Activated T-cell treated with anti-CD3 and anti-CD28 coated beads, Interleukin-2, amount 50 U/mL, for 1 hour (primary cell): ENCODE measurements around the gene TTC28.

ENCODE experiments used
- DNase-seq: peaks from one replicate; pipeline ENCODE4 v3.0.0-alpha.2; 2020

TTC28 gene

DNA sequence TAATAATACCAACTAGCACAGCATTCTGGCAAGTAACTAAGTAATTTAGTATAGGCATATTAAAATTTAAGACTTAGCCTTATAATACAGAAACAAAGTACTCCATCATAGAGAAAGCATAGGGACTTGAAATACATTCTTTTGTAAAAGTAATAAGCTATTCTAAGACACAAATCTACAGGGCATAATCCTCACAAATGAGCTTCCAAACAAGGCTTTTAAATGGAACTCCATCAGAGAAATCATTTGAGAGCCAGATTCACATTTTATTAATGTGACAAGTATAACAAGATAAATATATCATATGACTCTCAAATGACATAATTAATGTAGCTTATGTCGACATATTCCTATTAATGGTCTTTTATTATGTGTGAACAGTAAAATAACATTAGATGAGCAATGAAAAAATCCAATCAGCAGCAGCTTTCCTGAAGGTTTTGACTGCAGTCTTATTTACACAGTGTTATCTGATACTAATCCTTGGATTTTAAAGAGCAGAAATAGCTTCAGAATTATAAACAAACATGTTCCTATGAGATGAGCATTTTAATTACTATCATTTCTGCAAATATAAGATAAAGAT, 241.4 kb downstream of the TTC28 start:
- DNase-seq = no peak

DNA sequence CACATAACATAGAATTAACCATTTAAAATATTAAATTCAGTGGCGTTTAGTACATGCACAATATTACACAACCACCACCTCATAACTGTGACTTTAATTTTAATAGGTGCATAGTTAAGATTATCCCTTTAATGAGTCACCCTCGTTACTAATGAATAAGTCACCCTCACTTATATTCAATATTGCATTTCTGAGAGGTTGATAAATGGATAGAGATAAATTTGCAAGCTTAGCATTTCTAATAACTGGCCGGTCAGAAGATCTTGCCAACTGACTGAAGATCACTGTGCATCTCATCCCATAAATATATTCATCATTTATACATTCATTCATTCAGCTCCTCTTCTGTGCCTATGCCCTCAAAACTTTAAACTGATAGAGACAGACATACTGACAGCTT, 243.7 kb downstream of the TTC28 start:
- no peak for DNase-seq

DNA sequence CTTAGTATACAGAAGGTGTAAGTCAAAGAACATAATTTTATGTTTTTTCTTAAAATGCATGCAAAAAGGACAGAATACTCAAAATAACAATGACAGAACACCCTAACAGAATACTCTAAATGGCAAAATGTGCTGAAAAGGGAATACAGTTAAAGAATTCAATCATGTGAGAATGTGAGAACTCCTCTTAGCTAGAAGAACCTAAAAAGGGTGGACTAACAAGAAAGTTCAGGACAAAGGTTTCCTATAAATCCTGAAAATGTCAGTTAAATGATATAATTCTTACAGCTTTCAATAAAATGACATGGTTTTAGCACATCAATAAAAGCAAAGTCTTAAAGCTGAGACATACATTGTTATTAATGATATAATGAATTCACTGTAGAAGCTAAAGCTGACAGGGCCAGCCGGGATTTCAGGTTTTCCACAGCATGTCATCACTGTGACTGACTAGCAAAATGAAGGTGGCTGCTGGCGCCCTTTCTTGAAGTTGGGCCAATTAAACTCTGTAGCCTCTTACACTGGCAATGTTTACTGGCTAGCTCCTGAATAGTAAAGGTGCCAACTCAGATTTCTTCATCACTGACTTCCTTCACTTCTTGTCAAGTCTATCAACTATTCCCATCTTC, 244.4 kb downstream of the TTC28 start:
- no peak for DNase-seq

DNA sequence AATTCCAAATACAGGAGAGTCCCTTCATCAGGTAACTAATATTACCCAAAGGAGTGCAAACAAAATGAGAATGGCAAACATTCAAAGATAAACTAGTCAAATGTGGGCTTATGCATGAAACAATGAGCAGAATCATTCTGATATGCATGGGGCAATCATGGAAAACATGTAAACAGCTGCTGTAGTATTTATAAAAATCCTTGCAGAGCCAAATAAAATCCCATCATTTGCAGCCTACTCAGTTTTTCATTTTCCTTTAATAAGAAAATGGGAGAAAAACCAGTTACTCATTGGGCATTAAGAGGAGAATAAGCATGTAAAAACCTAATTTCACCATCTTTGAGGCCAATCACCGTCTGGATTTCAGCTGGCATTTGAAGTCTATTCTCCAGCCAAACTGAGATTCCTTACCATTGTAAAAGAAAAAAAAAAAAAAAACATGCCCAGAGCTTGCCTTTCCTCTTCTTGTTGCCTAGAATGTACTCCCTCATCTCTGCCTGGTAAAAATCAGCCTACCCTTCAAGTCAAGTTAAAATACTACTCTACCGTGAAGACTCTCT, 249.1 kb downstream of the TTC28 start:
- DNase-seq = no peak

DNA sequence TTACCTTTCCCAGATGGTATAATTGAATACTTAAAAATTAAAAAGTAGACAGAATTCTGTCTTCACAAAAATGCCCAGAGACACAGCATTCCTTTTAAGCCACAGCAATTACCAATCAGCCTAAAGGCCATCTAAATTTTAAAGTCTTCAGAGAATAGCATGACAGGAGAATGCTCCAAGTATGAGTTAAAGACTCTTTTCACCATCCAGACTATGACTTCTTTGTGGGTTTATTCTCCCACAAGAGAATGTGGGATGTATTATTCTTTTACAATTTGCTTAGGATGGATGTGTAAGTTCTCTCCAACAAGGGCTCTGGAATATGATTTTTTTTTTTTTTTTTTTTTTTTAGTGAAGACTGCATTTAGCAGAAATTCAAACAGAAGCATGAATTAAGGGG, 249.9 kb downstream of the TTC28 start:
- no peak for DNase-seq

DNA sequence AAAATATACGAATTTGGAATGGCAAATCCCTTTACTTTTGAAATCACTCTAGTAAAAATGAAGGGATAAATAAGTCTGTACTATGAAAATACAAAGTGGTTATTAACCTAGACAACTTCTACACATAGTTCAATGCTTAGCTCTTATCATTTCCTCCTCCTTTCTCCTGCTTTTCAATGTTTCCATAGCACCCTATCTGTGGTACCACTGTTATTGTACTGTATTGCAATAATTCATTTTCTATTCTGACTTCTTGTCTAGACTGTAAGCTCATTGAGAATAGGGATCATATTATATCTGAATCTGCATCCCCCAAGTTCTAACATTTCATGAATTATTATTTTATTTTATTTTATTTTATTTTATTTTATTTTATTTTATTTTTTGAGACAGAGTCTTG, 251.4 kb downstream of the TTC28 start:
- no peak for DNase-seq

DNA sequence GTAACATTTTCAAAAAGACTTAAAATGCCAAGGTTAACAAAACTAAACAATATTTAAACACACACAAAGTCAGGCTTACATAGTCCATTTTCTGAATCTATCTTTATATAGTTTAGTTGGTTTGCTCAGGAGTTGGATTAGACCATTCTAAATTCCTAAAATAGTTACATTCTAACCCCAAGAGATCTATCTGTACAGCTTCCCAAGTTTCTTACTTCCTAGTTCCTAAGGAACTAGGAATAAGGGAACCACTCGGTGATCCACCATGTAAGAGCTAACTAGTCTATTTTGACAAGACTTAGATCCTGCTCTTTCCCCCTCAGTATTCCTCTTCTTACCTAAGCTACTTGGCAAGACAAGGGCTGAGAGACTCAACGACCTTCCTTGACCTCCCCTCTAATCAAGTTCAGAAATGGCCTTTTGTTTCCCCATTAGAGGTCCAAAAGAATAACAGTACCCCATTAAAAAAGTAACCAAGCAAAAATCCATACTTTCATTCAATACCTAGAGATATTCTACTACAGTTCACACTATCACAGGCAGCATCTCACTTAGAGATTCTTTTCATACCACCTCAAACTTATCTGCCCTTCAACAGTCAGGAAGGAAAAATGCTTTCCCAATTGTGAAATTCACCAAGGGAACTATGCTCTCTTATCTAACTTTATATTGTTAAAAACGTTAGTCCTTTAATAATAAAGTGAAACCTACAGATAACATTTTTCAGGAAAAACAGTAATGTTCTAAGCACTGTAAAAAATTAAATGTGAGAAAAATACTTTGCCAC, 253.1 kb downstream of the TTC28 start:
- no peak for DNase-seq

DNA sequence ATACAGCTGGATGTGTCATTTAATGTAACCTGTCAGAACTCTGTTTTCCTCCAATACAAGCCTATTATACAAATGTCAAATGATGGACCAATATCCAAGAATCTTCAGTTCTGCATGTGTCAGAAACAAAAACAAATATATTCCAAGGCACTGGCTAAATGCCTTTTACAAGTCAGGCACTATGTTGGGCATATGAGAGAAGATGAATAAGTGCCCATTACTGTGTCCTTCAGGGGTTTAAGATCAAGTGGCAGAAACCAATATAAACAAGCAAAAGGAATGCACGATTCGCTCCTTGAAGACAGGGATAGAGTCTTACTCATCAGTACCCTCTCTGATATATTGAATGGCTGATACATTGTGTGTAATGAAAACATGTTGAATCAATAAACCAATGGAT, 254.4 kb downstream of the TTC28 start:
- DNase-seq = no peak

DNA sequence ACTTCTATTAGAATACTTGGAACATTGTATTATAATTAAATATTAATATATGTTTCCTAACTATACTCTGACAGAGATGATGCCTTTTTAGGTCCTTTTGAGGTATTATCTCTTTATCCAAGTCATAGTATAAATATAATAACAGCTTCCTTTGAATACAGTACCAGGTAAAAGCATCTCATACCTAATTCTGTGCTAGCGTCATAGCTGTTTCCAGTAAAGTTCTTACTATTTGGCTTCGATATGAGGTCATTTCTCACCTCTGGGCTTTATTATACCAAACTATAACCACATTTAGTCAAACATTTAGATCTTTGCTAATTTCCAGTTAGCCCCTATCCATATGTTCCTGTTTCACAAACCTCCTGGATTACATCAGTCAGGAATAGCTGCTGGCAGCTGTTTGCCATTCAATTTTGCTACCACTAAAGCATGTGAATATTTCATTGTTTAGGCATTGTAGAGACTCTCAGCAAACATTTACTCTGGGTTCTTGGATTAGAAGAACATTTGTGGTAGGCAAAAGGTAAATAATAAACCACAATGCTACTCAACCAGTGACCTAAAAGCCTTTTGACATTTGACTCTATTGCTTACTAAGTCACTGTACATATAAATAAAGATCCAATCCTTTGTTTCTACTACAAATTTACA, 255.1 kb downstream of the TTC28 start:
- no peak for DNase-seq

DNA sequence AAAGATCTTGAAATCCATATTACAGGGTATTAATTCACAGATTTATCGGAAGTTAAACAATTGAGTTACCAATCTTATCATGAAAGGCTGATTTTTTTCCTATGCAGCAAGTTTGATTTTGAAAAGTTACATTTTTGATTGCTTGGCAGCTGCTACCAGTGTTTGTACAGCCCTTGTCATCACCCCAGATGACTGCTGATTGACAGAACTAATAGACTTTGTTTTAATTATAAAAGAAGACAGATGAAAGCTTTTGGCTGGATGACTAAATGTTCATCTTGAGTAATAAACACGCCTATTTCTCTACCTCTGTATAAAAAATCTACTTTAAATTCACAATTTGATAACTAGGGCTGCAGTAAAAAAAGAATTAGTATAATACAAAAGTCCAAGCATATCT, 259.7 kb downstream of the TTC28 start:
- no peak for DNase-seq

DNA sequence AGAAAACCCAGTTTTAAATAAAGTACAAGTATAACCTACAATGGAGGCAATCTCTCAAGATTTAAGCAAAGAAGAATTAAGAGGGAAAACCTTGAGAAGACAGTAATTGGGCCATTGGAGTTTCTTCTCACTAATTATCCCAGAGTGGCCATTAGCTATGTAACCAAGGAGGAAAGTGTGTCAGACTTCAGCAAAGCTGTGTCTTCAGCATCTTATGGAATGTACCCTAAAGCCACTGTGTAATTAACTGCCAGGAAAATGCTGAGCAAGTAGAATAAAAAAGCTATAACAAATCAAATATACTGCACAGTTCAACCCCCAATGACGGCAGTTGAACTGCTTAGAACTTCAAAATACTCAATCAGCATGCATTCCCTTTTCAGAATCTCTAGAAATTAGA, 261.6 kb downstream of the TTC28 start:
- no peak for DNase-seq

DNA sequence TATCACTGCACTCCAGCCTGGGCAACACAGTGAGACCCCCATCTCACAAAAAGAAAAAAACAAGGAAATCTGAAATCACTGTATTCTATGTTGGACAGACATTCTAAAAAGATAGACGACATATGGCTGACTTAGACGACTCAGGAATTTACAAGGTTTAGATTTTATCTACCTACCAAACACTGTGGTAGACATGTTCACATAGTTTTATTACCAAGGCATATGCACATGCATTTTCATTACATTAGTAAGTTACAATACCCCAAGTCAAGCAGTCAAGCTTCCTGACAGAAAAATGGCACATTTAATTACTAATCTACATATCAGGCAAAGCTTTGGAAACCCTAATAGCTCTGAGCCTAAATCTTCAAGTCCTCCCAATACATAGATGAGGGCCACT, 262.2 kb downstream of the TTC28 start:
- no peak for DNase-seq

DNA sequence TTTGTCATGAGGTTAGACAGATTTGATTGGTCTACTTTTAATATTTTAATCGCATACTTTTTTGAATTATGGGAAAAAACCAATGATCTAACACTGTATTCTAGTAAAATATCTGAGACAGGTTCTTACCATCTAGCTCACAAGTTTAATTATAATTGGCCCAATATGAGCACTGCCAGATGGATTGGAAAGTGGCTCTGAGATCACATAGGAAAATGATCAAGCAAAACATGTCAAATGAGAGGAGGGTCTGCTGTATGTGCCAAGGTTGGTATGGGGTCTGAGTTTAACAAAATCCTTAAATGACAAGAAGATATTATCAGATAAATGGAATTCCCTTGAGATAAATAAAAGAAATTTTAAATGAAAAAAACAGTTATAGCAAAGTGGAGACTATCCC, 264.7 kb downstream of the TTC28 start:
- DNase-seq = no peak

DNA sequence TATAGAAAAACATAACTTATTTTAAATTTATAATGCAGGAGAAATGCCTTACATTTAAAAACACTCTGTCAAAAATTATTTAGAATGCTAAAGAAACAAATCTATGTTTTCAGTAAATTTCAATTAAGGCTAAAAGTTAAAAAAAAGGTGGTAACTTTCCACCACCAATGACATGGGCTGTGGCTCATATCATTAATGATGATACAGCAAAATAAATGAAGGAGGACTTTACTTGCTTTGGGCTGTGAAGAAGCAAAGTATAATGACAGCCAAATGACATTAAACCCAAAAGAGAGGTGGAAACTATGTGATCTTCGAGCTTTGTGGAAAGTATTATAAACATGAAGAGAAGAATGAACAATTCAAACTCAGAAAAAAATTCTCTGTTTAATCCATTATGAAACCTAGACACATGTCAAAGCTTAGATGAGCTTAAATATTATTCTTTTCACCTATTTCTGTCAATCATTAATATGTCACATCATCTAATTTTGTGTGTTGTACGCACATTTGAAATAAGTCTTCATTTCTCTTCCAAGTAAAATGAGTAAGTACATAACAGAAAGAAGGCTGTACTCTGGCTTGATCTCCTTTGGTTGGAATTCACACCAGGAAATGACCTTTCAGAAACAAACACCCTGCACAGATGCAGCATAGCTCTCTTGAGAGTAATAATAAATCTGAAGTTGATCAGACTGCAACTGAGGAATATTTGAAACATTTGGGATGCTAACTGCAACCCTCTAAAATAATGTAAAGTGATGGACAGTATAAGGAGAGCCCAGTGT, 265.8 kb downstream of the TTC28 start:
- no peak for DNase-seq

DNA sequence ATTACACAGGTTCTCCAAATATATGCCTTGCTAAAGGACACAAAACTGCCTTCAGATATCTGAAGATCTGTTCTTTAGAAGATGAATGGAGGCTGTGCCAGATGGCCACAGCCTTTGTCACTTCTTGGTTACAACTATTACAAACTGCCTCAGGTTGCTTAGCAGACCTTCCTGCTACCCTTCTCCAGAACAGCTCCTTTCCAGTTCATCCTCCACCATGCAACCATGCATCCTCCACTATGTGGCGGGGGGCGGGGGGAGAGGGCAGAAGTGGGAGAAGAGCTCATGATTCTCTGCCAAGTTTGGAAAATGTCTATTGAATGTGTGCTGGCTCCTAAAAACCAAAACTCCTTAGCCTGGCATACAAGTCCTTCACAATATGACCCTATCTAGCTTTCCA, 267.5 kb downstream of the TTC28 start:
- no peak for DNase-seq

DNA sequence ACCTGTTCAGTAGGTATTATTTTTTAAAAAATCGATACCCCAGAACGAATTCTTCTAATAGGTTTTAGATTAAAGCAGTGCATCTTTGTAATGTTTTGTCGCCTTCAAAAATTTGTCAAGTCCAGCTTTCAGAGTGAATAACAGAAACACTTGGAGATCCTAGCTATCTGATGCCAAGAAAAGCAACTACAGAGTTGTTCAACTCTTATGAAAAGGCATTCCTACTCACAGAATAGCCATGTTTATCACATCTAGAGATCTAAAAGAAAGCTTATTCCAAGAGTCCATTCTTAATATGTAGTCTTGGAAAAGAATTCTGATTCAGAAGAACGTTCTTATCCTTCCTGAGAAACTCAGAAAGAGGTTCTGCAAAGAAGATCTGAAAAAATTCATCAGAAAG, 268.5 kb downstream of the TTC28 start:
- no peak for DNase-seq

DNA sequence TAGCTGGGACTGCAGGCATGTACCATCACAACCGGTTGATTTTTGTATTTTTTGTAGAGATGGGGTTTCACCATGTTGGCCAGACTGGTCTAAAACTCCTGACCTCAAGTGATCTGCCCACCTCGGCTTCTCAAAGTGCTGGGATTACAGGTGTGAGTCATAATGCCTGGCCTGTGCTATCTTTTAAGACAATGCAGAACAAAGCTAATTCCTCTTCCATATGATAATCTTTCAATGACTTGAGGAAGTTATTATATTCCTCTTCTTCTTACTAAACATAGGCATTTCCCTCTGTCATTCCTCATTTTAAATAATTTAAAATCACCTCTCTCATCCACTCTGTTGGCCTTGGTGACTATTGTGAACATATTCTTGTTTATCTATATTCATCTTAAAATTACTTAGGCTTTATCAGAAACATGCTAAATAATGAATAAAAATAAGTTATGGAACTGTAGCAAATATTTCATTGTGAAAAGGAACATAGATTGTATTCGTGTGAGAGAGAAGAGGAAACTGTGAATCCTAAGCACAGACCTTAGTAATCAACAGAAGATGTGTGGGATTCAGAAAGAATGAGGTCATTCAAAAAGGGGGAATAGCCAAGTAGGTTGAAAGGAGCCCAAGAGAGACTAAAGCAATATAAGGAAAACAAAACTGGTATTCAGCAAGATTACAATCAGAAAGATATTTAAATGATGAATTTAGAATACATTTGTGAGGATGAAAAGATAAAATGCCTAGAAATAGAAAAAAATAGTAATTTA, 269.4 kb downstream of the TTC28 start:
- DNase-seq = no peak

DNA sequence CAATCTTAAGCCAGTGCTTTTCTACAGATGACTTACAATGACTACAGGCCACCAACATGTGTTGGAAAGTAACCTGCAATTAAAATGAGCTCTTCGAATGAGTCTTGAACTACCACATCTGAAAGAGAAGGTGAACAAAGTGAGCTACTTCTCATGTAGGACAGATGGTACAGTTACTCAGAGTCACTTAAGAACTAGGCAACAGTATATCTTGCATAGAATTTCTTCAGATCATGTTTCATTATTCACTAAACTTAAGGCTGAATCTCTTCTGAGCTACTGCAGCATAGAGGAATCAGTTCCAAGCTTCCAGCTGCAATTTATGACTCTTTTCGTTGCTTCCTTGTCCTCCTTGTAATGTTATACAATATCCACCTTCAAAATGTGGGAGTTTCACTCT, 270.9 kb downstream of the TTC28 start:
- DNase-seq = no peak

DNA sequence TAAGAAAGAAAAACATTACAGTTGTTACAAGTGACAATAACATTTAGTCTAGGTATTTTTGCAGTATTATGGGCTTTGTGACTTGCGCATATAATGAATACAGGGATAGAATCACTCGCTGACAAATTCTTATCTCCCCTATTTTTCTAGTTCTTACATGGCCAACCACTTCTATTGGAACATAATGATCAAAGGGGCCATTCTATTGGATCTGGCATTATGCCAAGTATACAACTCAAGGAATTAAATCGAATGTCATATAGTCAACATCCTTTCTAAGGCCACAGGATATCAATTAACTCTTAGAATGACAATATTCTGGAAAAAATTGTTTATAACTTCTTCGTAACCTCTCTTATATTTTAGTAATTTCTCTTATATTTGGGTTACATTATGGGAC, 272.0 kb downstream of the TTC28 start:
- DNase-seq = no peak

DNA sequence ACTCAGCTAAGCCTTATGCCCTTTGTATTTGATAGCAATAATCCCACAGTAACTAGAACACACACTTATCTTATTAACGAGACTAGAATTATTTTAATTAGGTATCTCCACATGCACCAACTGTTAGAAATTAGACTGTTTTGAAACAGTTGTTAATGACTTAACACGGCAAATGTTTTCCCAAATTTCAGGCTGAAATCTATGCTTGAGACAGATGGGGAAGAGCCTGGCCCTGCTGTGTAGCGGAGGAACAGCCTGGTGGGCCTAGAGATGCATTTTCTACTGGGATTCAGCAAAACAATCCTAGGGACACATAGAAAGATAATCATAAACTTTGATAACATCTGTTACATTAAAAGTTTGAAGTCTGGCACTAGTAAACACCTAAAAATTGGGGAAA, 273.4 kb downstream of the TTC28 start:
- no peak for DNase-seq

DNA sequence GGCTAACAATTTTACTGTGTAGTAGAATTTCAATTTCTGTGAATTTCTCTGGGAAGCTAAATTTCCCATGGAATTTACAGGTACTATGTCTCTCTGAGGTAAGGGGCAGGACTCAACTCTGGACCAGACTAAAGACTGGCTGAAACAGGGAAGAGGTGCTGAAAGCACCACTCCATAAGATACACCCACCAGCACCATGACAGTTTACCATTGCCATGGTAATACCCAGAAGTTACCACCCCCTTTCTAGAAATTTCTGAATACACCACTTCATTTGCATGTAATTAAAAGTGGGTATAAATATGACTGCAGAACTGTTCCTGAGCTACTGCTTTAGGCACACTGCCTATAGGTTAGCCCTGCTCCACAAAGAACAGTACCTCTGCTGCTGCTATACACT, 274.1 kb downstream of the TTC28 start:
- DNase-seq = no peak

DNA sequence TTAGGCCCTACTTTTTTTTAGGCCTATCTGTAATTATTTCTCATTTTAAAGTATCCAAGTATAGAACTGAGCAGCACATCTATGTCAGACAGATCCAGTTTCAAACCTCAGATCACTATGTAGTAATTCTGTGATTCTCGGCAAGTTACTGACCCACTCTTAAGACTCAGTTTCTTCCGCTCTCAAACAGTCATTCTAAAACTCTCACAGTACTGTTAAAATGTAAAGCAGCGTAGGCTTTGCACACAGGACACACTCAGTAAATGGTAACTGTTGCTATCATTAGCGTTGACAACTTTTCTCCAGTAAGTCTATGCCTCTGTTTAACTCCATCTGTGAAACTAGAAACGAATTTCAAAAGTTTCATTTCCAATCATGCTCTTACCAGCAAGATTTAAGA, 277.1 kb downstream of the TTC28 start:
- DNase-seq = no peak
